GM21737 (cell line): ENCODE results near the gene RTN1.
"Not testable (repeated sequence)": the region's sequence is repeated elsewhere in the genome, so short reads cannot be mapped to it uniquely, and the experiment has no call there.

ENCODE experiments used
- ATAC-seq: cut with Tn5 transposase; IDR thresholded peaks from one replicate; pipeline ENCODE4 v1.9.1; 2021; ENCODE audit warnings: mild to moderate bottlenecking, moderate library complexity; ENCODE audit not compliant: unreplicated experiment

The RTN1 gene

GRCh38 chr14:59707778-59708561, 162.6 kb downstream of the RTN1 start:
- ATAC-seq: no peak

- ATAC-seq: no peak
Observed at GRCh38 chr14:59705866-59706265, 164.7 kb downstream of the RTN1 start.

GRCh38 chr14:59705245-59705644, 165.3 kb downstream of the RTN1 start:
- no peak for ATAC-seq

- no peak for ATAC-seq
Observed at GRCh38 chr14:59704054-59704645, 166.4 kb downstream of the RTN1 start.

DNA sequence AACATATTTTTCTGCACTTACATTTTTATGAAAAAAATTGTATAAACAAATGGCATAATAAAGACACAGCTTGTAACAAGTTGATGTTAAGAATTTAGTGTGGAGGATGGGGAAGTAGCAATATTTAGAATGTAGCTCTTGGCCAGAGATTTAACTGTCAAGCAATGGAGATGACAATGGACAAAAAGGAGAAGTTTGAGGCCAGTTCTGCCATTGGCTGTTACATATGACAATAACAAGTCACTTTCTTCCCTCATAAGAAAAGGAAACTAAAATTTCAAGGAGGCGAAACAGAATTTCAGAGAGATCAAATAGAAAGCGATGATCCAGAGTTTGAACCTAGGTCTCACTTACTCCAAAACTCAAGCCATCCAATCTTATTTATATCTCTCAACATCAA, 171.1 kb downstream of the RTN1 start:
- ATAC-seq: no peak

DNA sequence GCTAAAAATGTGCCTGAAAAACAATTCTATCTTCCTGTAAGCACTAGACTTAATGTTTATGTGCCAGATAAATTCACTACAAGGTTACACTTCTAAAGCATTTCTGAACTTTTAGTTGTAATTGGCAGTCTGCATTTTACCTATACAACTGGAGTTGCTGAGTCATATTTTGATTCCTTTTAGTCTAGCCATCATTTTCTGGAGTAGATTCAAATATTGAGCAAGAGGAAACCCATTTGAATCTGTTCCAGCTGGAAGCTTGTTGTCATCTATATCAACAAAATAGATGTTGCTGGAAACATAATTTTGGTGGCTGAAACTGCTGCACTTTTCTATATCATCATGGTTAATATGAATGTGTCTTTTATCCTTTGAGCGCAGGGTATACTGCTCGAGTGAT, 171.8 kb downstream of the RTN1 start:
- no peak for ATAC-seq

DNA sequence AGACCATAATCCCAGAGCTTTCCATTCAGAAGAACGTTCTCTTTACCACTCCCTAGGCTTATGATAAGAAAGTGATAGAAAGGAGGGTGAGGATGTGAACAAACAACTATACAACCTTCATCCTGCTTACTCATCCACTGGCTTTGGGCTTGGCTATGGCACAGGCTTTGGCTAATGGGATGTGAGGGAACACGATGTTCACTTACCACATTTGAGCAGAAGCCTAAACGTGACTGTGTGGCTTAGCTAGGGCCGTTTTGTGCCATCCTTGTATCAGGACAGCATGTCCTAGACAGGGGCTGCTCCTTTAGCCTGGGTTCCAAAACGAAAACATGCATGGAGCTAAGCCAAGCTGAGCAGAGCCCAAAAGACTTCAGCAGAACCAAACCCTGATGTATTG, 175.4 kb downstream of the RTN1 start:
- ATAC-seq: no peak

DNA sequence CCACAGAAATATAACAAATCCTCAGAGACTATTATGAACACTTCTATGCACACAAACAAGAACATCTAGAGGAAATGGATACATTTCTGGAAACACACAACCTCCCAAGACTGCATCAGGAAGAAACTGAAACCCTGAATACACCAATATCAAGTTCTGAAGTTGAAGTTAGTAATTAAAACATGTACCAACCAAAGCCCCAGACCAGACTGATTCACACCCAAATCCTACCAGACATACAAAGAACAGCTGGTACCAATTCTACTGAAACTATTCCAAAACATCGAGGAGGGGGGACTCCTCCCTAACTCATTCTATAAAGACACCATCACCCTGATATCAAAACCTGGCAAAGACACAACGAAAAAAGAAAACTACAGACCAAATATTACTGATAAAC, 179.3 kb downstream of the RTN1 start:
- ATAC-seq: no peak

- no peak for ATAC-seq
Observed at GRCh38 chr14:59690426-59690825, 180.2 kb downstream of the RTN1 start.

DNA sequence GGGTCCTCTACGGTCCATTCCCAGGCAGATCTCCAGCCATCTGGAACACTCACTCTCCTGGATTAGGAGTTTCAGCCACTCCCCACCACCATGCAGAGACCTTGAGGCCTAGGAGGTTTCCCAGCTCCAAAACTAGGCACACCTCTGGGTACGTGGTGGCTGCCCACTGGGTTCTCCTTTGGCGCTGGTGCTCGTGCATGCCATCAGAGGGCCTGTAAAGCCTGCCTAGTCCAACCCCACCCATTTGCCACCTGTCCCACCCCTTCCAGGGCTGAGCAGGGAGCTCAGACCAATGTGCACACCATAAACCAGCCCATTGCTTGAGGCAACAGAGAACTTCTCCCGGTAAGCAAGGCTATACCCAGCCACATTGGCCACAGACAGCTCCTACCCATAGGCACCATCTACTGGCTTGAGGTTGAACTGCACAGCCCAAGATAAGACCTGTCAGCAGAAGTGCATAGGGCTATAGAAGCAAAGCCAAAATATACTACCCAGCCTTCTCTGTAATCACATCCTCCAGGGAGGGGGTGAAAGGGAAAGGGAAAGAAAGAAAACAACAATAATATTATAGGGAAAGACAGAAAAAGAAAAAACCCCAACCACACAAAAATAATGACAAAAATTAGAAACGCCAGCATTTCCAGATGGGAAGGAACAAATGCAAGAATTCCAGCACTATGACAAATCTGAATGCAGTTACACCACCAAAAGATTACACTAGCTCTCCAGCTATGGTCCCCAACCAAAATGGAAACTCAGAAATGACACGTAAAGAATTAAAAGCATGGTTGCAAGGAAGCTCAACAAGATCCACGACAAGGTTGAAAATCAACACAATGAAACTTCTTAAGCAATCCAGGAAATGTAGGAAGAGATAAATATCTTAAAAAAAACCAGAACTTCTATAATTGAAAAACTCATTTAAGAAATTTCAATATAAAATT, 182.1 kb downstream of the RTN1 start:
- ATAC-seq: peak; percentile 87

GRCh38 chr14:59687663-59688062, 182.9 kb downstream of the RTN1 start:
- ATAC-seq: no peak

DNA sequence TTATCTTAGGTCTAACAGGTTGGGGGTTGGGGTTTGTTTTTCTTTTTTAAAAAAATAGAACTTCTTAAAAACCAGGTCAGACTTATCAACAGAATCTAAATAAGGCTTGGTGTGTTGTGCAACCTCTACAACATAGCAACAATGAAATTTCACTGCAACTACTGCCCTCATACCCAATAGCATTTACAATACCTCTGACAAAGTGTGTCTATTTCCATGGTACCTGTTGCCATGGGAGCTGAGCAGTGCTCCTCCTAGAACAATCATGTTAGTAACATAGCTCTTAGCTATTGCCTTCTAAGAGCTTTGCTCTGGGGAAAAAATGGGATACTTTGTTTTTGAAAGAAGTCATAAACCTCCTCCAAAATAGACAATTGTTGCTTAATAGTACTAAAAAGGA, 190.7 kb downstream of the RTN1 start:
- ATAC-seq: no peak

DNA sequence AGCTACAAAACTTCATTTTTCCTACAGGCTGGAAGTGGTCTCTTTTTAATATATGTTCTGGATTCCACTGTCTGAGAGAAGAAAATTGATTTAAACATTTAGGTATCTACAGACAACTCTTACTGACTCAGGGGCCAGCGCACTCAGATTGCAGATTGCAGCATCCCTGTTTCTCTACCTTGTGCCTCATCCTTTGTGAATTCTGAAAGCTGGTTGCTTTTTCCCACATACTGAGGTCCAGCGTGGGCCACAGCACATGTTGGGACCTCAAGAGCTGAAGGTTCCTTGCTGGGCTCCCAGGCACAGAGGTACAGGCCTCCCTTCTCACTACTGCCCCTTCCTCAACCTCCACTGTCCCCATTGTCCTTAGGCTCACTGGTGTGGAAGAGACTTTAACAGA, 192.2 kb downstream of the RTN1 start:
- ATAC-seq: no peak

DNA sequence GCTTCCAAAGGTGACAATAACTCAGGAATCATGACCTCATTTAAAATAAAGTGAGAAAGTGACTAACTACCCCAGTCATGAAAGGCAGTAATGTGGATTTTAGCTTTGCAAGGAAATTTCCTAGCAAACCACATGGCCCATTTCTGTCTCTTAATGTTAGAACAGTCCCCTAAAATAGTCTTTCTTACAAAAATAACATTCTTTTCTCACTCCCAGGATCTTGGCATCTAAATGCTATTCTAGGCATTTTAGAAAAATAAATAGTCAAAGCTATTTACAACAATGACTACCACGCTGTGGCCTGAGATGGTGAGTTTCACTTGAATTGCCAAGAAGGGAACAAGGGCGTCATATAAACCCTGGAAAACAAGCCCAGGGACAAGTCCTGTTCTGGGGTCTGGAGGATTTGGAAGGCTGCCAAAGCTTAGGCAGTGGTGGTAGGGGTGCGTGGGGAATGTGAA, 192.8 kb downstream of the RTN1 start:
- ATAC-seq: no peak

DNA sequence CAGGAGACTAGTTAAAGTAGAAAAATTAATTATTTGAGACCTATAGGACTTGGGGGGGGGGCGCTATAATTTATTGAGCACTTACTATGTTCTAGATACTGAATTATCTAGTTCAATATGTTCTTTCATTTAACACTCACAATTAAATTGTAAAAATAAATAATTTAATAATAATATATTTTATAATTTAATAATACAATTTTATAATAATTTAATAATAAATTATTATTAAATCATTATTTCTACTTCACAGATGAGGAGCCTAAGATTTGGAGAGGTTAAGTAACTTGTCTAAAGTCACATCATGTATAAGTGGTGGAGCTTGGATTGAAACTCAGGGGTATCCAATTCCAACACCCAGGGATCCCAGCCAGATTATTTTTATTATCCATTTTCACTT, 195.2 kb downstream of the RTN1 start:
- ATAC-seq: no peak

DNA sequence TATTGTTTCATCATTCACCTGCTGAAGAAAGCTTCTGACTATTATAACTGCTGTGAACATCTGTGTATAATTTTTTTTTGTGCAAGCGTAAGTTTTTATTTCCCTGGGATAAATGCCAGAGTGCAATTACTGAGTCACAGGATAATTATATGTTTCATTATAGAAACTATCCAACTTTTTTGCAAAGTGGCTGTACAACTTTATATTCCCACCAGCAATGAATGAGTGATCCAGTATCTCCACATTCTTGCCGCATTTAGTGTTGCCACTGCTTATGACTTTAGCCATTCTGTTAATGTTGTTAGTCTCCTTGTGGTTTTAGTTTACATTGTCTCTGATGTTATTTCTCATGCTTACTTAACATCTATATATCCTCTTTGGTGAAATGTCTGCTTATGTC, 205.8 kb downstream of the RTN1 start:
- no peak for ATAC-seq

- ATAC-seq: no peak
Observed at GRCh38 chr14:59657769-59658168, 212.8 kb downstream of the RTN1 start.

DNA sequence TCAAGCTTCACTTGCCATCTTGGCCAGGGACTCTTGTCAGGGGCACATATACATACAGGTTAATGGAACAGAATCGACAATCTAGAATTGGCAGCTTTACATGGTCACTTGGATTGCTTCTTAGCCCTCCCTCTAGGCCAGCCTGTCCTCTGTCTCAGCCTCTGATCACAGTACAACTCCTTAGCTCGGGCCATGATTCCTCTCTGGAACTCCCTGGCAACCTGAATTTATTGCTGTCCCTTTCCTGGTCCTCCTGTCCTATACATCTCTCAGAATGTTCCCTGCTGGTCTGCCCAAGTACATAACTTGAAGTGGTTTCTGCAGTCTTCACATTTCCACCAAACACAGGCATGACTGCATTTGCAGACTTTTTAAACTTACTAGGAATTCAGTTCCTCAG, 214.1 kb downstream of the RTN1 start:
- no peak for ATAC-seq

DNA sequence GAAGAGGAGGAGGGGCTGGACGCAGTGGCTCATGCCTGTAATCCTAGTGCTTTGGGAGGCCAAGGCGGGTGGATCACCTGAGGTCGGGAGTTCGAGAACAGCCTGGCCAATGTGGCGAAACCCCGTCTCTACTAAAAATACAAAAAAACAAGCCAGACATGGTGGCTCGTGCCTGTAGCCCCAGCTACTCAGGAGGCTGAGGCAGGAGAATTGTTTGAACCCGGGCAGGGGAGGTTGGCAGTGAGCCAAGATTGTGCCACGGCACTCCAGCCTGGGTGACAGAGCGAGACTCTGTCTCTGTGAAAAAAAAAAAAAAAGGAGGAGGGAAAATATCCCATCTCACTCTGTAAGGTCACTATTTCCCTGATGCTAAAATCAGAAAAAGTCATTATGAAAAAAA, 216.4 kb downstream of the RTN1 start:
- not testable (repeated sequence) for ATAC-seq

DNA sequence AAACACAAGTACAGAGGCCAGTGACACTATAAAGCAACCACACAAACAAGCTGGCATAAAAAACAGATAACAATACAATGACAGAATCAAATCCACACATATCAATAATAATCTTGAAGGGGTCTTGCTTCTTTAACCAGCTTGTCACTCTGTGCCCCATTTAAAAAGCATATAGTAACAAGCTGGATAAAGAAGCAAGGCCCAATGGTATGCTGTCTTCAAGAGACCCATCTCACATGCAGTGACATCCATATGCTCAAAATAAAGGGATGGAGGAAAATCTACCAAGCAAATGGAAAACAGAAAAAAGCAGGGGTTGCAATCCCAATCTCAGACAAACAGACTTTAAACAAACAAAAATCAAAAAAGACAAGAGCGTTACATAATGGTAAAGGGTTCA, 223.7 kb downstream of the RTN1 start:
- ATAC-seq: not testable (repeated sequence)

DNA sequence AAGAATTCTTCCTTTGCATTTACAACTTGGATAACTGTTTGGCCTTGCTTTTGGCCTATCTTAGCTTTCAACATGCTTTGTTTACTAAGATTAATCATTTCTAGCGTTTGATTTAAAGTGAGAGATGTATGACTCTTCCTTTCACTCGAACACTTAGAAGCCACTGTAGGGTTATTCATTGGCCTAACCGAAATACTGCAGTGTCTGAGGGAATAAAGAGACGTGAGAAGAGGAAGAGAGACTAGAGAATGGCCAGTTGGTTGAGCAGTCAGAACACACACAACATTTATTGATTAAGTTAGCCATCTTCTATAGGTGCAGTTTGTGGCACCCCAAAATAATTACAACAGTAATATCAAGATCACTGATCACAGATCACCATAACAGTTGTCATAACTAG, 231.7 kb downstream of the RTN1 start:
- no peak for ATAC-seq

DNA sequence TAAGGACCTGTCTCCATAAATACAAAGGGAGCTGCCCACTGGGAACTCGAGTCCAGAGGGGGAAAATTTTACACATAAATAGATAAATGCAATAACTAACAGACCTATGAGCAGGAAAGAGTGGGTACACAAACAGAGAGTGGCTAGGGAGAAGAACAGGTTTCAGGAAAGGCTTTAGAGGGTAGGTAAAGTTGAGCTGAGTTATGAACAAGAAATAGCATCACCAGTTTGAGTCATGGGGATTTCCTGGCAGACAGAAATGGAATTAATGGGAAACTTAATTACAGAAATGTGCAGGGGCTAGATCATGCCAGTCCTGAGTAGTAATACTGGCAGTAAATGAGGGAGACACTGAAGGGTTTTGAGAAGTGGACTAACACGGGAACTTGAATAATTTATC, 236.0 kb downstream of the RTN1 start:
- no peak for ATAC-seq
